ENCODE data around the gene SLC24A3.

SLC24A3 gene

DNA sequence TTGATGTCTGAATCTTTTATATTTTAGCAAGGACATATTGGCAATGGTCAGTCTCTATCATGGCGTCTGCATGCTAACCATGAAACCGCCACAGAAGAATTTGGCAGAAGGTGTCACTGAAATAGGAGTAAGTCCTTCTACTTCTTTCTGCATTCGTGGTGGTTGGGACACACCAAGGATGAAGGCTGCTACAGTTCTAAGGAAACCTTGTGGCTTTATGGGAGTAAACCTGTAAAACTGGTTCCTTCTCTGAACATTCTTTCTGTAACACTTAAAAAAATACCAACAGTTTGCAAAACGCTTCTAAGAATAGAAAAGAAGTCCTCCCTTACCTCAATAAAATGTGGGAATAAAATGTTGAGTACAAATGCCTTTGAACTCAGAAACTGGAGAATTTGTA is 195.3 kb downstream of the SLC24A3 start:
- H3K36me3 ChIP-seq (ENCODE audit: control insufficient read depth in 5 of 5, insufficient read depth in 5 of 5, low read length in 5 of 5): no peaks in the 10 kb centered on the region
- no peak overlapping the region for H3K27ac ChIP-seq (ENCODE audit: low read depth, low read length)

DNA sequence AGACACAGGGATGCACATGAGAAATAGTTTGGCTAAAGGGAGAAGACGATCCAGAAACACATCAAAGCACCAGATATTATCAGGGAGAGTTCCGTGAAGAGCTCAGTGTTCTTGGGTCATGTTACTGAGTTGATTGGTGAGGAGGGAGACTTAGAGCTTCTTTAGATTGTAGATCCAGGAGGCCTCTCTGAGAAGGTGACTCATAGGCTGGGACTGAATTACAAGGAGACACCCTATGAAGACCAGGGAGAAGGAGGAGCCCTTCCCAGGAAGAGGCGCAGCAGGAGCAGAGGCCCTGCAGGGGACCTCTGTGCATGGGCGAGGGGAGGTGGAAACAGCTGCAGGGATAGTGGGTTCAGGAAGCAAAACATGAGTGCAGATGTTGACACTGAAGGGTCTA is 196.5 kb downstream of the SLC24A3 start:
- Histone ChIP-seq H3K27ac (ENCODE audit: low read depth, low read length) (no peak overlapping the region), H3K4me3 (ENCODE audit: low read depth in 1 of 5, low read length in 5 of 5) (no peak overlapping the region), H3K9me3 (ENCODE audit: control insufficient read depth in 5 of 5, low read length in 5 of 5) (no peaks in the 10 kb centered on the region), H3K9ac (ENCODE audit: low read length in 5 of 5) (no peak overlapping the region), H3K27me3 (ENCODE audit: control insufficient read depth in 5 of 5, insufficient read depth in 4 of 5, low read length in 5 of 5) (no peaks in the 10 kb centered on the region), H3K36me3 (ENCODE audit: control insufficient read depth in 5 of 5, insufficient read depth in 5 of 5, low read length in 5 of 5) (no peaks in the 10 kb centered on the region), H3K4me1 (ENCODE audit: control insufficient read depth in 5 of 5, insufficient read depth in 5 of 5, low read length in 5 of 5) (no peaks in the 10 kb centered on the region)

More for the DNA sequence above, 195.3 kb downstream of the SLC24A3 start:
- Histone ChIP-seq H3K4me1 (ENCODE audit: control insufficient read depth in 5 of 5, insufficient read depth in 5 of 5, low read length in 5 of 5) (no peaks in the 10 kb centered on the region), H3K9me3 (ENCODE audit: control insufficient read depth in 5 of 5, low read length in 5 of 5) (no peaks in the 10 kb centered on the region), H3K27me3 (ENCODE audit: control insufficient read depth in 5 of 5, insufficient read depth in 4 of 5, low read length in 5 of 5) (no peaks in the 10 kb centered on the region), H3K9ac (ENCODE audit: low read length in 5 of 5) (no peak overlapping the region), H3K4me3 (ENCODE audit: low read depth in 1 of 5, low read length in 5 of 5) (no peak overlapping the region)

DNA sequence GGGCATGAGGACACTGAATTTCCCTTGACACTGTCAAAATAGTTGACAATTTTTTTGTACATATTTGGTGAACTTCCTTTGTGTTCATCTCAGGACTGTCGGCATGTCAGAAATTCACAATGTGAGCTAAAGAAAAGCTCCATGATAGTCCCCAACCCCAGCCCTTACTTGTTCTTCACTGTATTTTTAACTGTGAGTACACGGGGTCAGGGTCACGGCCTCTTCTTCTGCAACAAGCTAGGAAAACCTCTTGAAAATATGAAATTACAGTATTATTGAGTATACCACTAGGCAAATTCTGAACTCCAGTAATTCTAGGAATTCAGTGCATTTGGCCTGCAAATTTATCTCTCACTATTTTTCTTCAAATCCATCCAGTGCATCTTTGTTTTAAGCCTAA is 199.4 kb downstream of the SLC24A3 start:
- H3K27me3 ChIP-seq (ENCODE audit: control insufficient read depth in 5 of 5, insufficient read depth in 4 of 5, low read length in 5 of 5): no peaks in the 10 kb centered on the region

DNA sequence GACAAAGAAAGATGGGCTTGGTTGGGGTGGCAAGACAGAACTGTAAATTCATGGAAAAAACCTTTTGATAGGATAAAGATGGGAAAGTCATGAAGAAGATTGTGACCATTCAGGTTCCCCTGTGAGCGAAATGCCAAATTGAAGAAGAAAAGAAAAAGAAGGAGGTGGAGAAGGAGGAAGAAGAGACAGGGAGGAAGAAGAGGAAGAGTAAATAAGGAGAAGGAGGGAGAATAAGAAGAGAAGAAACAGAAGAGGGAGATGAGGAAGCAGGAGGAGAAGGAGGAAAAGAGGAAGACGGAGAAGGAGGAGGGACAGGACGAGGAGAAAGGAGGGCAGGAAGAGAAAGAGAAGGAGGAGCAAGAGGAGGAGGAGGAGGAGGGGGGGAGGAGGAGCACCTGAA is 199.8 kb downstream of the SLC24A3 start:
- Histone ChIP-seq H3K4me3 (ENCODE audit: low read depth in 1 of 5, low read length in 5 of 5) (no peak overlapping the region), H3K27ac (ENCODE audit: low read depth, low read length) (no peak overlapping the region), H3K9me3 (ENCODE audit: control insufficient read depth in 5 of 5, low read length in 5 of 5) (no peaks in the 10 kb centered on the region), H3K36me3 (ENCODE audit: control insufficient read depth in 5 of 5, insufficient read depth in 5 of 5, low read length in 5 of 5) (no peaks in the 10 kb centered on the region), H3K4me1 (ENCODE audit: control insufficient read depth in 5 of 5, insufficient read depth in 5 of 5, low read length in 5 of 5) (no peaks in the 10 kb centered on the region), H3K9ac (ENCODE audit: low read length in 5 of 5) (no peak overlapping the region), H3K27me3 (ENCODE audit: control insufficient read depth in 5 of 5, insufficient read depth in 4 of 5, low read length in 5 of 5) (no peaks in the 10 kb centered on the region)

More for the DNA sequence above, 199.4 kb downstream of the SLC24A3 start:
- Histone ChIP-seq H3K27ac (ENCODE audit: low read depth, low read length) (no peak overlapping the region), H3K4me3 (ENCODE audit: low read depth in 1 of 5, low read length in 5 of 5) (no peak overlapping the region), H3K36me3 (ENCODE audit: control insufficient read depth in 5 of 5, insufficient read depth in 5 of 5, low read length in 5 of 5) (no peaks in the 10 kb centered on the region), H3K9me3 (ENCODE audit: control insufficient read depth in 5 of 5, low read length in 5 of 5) (no peaks in the 10 kb centered on the region), H3K9ac (ENCODE audit: low read length in 5 of 5) (no peak overlapping the region), H3K4me1 (ENCODE audit: control insufficient read depth in 5 of 5, insufficient read depth in 5 of 5, low read length in 5 of 5) (no peaks in the 10 kb centered on the region)

DNA sequence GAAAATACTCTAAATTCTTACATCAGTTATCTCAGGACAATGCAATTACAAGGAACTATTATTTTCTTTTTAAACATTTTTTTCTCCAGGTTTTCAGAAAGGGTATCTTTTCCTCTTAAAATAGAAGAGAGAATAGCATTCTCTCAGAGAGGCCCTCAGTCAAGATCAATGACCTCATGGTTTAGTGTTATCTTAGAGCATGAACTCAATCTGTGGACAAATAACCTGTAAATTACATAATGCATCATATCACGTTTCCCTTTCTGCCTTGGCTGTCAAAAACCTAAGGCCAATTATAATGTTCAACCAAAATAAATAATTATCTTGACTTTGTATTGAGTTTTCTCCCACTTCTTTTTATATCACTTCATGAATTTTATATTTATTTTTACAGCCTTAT is 202.2 kb downstream of the SLC24A3 start:
- Histone ChIP-seq H3K4me3 (ENCODE audit: low read depth in 1 of 5, low read length in 5 of 5) (no peak overlapping the region), H3K27me3 (ENCODE audit: control insufficient read depth in 5 of 5, insufficient read depth in 4 of 5, low read length in 5 of 5) (no peaks in the 10 kb centered on the region), H3K9me3 (ENCODE audit: control insufficient read depth in 5 of 5, low read length in 5 of 5) (peaks cover 0 to 2% (median 0%) of the 10 kb centered on the region in 5 donors), H3K4me1 (ENCODE audit: control insufficient read depth in 5 of 5, insufficient read depth in 5 of 5, low read length in 5 of 5) (no peaks in the 10 kb centered on the region), H3K27ac (ENCODE audit: low read depth, low read length) (no peak overlapping the region), H3K36me3 (ENCODE audit: control insufficient read depth in 5 of 5, insufficient read depth in 5 of 5, low read length in 5 of 5) (no peaks in the 10 kb centered on the region), H3K9ac (ENCODE audit: low read length in 5 of 5) (no peak overlapping the region)

DNA sequence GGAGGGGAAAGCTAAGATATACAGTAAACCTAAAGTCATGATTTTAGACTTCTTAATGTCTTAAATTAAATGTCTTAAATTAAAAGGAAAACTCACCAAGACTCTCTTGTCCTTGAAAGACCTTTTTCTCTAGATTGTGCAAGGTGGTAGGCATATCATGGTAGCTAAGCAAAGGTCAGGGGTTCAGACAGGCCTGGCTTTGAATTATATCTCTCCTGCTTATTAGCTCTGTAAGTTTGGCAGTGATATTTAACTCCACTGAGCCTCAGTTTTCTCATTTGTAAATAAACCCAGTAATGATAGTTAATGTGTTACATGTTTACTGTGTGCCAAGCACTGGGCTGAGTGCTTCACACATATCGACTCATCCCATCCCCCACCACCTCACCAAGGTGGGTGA is 203.3 kb downstream of the SLC24A3 start:
- peaks cover 0 to 2% (median 0%) of the 10 kb centered on the region in 5 donors for H3K9me3 ChIP-seq (ENCODE audit: control insufficient read depth in 5 of 5, low read length in 5 of 5)
- no peak overlapping the region for H3K9ac ChIP-seq (ENCODE audit: low read length in 5 of 5)
- H3K4me3 ChIP-seq (ENCODE audit: low read depth in 1 of 5, low read length in 5 of 5): no peak overlapping the region

DNA sequence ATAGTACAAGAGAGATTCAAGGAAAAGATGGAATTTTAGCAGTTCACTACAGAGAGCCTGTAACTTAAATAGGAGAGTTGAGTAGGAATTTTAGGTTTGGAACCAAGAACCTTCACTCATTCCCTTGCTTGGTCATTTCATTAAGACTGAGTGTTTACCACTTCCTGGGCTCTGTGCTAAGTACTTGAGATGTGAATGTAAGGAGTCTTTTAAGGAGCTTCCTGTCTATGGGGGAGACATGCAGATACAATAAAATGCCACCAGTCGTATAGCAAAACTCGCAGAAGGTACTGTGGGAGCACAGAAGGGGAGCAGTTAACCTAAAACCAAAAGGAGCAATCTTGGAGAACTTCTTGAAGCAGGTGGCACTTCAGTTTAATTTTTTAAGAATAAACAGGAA is 204.2 kb downstream of the SLC24A3 start:
- H3K9me3 ChIP-seq (ENCODE audit: control insufficient read depth in 5 of 5, low read length in 5 of 5): peaks cover 0 to 5% (median 0%) of the 10 kb centered on the region in 5 donors
- no peaks in the 10 kb centered on the region for H3K27me3 ChIP-seq (ENCODE audit: control insufficient read depth in 5 of 5, insufficient read depth in 4 of 5, low read length in 5 of 5)
- H3K4me1 ChIP-seq (ENCODE audit: control insufficient read depth in 5 of 5, insufficient read depth in 5 of 5, low read length in 5 of 5): no peaks in the 10 kb centered on the region
- H3K36me3 ChIP-seq (ENCODE audit: control insufficient read depth in 5 of 5, insufficient read depth in 5 of 5, low read length in 5 of 5): no peaks in the 10 kb centered on the region
- H3K27ac ChIP-seq (ENCODE audit: low read depth, low read length): no peak overlapping the region
- no peak overlapping the region for H3K4me3 ChIP-seq (ENCODE audit: low read depth in 1 of 5, low read length in 5 of 5)
- no peak overlapping the region for H3K9ac ChIP-seq (ENCODE audit: low read length in 5 of 5)

More for the DNA sequence above, 203.3 kb downstream of the SLC24A3 start:
- no peaks in the 10 kb centered on the region for H3K27me3 ChIP-seq (ENCODE audit: control insufficient read depth in 5 of 5, insufficient read depth in 4 of 5, low read length in 5 of 5)
- no peak overlapping the region for H3K27ac ChIP-seq (ENCODE audit: low read depth, low read length)
- H3K4me1 ChIP-seq (ENCODE audit: control insufficient read depth in 5 of 5, insufficient read depth in 5 of 5, low read length in 5 of 5): no peaks in the 10 kb centered on the region
- H3K36me3 ChIP-seq (ENCODE audit: control insufficient read depth in 5 of 5, insufficient read depth in 5 of 5, low read length in 5 of 5): no peaks in the 10 kb centered on the region

DNA sequence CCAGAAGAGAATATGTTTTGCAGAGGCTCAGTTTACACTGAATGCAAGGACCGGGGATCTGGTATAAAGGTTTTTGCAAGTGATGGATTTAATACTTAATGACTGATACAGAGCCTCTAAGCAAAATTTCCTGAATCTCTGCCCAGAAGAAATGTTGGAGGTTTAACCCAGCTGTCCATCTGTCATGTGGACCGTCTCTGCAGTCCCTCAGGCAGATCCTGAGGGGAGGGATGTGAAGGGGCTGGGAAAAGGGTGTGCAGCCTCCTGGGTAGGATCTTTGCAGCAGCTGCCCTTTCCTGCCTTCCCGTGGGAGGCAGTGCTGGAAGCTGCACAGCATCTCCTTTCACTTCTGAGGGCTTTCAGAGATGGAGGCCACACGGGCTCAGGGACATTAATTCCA is 207.0 kb downstream of the SLC24A3 start:
- H3K9me3 ChIP-seq (ENCODE audit: control insufficient read depth in 5 of 5, low read length in 5 of 5): peaks cover 0 to 5% (median 0%) of the 10 kb centered on the region in 5 donors
- no peak overlapping the region for H3K4me3 ChIP-seq (ENCODE audit: low read depth in 1 of 5, low read length in 5 of 5)
- H3K36me3 ChIP-seq (ENCODE audit: control insufficient read depth in 5 of 5, insufficient read depth in 5 of 5, low read length in 5 of 5): no peaks in the 10 kb centered on the region
- no peak overlapping the region for H3K27ac ChIP-seq (ENCODE audit: low read depth, low read length)
- no peaks in the 10 kb centered on the region for H3K4me1 ChIP-seq (ENCODE audit: control insufficient read depth in 5 of 5, insufficient read depth in 5 of 5, low read length in 5 of 5)
- H3K9ac ChIP-seq (ENCODE audit: low read length in 5 of 5): no peak overlapping the region
- H3K27me3 ChIP-seq (ENCODE audit: control insufficient read depth in 5 of 5, insufficient read depth in 4 of 5, low read length in 5 of 5): no peaks in the 10 kb centered on the region

DNA sequence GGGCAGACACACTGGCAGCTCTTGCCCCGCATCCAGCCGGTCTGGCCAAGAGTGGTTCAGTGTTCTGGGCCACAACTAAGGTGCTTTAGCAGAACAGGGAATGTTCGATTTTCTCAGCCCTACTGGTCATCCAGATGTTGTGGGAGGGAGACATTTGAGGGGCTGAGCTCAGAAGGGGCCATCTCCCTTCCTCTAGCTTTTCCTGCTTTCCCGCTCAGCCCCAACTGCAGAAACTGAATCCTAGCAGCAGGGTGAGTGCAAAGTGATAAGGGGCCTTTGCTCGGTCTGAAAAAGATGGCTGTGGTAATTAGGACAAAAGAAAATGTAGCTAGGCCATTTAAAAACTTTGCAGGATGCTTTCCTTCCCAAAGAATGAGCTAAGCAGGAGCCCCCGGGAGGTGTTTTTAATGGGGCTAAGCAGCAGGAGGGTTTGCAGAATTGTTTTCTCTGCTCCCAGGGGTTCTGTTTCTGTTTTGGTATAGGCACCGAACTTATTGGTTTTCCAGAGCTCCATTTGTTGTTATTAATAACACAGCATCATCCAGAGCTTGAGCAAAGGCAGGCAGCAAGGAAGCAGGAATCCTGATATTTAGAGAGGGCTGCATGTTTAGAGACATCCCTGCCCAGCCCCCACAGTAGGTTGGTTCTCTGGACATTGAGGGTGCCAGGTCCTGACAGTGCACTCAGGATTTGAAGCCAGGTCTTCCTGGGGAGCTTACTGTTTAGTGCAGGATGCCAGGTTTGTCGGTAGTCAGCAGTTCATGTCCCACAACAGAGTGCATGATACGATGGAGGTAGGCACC is 210.9 kb downstream of the SLC24A3 start:
- H3K4me3 ChIP-seq (ENCODE audit: low read depth in 1 of 5, low read length in 5 of 5): no peak overlapping the region
- H3K27me3 ChIP-seq (ENCODE audit: control insufficient read depth in 5 of 5, insufficient read depth in 4 of 5, low read length in 5 of 5): no peaks in the 10 kb centered on the region
- peaks cover 0 to 10% (median 0%) of the 10 kb centered on the region in 5 donors for H3K4me1 ChIP-seq (ENCODE audit: control insufficient read depth in 5 of 5, insufficient read depth in 5 of 5, low read length in 5 of 5)
- H3K36me3 ChIP-seq (ENCODE audit: control insufficient read depth in 5 of 5, insufficient read depth in 5 of 5, low read length in 5 of 5): no peaks in the 10 kb centered on the region
- H3K9ac ChIP-seq (ENCODE audit: low read length in 5 of 5): no peak overlapping the region
- H3K27ac ChIP-seq (ENCODE audit: low read depth, low read length): no peak overlapping the region
- H3K9me3 ChIP-seq (ENCODE audit: control insufficient read depth in 5 of 5, low read length in 5 of 5): peaks cover 0 to 3% (median 0%) of the 10 kb centered on the region in 5 donors

DNA sequence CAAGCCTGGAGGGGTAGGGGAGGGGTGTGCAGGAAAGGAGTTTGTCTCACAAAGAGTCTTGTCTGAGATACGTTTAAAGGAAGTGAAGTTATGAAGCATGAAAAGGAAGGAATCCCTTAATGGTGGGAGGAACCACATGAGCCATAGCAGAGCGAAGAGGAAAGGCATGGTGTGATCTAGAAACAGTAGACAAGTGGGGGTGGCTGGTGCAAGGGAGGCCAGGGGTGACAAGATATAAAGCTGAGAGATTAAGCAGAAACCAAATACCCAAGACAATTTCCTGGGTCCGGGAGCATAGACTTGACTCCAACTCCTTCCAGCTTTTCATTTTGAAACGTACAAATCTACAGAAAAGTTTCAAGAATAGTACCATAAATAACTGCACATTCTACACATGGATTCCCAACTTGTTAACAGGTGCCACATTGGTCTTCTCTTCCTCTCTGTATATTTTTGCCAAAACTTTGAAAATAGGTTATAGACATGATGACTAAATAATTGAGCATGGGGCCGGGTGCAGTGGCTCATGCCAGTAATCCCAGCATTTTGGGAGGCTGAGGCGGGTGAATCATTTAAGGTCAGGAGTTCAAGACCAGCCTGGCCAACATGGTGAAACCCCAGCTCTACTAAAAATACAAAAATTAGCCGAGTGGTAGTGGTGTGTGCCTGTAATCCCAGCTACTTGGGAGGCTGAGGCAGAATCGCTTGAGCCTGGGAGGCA is 211.6 kb downstream of the SLC24A3 start:
- no peak overlapping the region for H3K9ac ChIP-seq (ENCODE audit: low read length in 5 of 5)
- peaks cover 0 to 10% (median 0%) of the 10 kb centered on the region in 5 donors for H3K4me1 ChIP-seq (ENCODE audit: control insufficient read depth in 5 of 5, insufficient read depth in 5 of 5, low read length in 5 of 5)
- H3K27me3 ChIP-seq (ENCODE audit: control insufficient read depth in 5 of 5, insufficient read depth in 4 of 5, low read length in 5 of 5): no peaks in the 10 kb centered on the region
- H3K27ac ChIP-seq (ENCODE audit: low read depth, low read length): no peak overlapping the region
- no peak overlapping the region for H3K4me3 ChIP-seq (ENCODE audit: low read depth in 1 of 5, low read length in 5 of 5)
- H3K36me3 ChIP-seq (ENCODE audit: control insufficient read depth in 5 of 5, insufficient read depth in 5 of 5, low read length in 5 of 5): no peaks in the 10 kb centered on the region
- peaks cover 0 to 3% (median 0%) of the 10 kb centered on the region in 5 donors for H3K9me3 ChIP-seq (ENCODE audit: control insufficient read depth in 5 of 5, low read length in 5 of 5)
